ENCODE results near the gene KRTAP10-5. TPM values are rescaled to one million over a fixed set of nuclear protein-coding genes. Genes with fewer than 3 reads are reported as not detected.
"Not testable (repeated sequence)": the region's sequence is repeated elsewhere in the genome, so short reads cannot be mapped to it uniquely, and the experiment has no call there.

The KRTAP10-5 gene
- total RNA-seq, 1 donor from 2014 or later = not detected

DNA sequence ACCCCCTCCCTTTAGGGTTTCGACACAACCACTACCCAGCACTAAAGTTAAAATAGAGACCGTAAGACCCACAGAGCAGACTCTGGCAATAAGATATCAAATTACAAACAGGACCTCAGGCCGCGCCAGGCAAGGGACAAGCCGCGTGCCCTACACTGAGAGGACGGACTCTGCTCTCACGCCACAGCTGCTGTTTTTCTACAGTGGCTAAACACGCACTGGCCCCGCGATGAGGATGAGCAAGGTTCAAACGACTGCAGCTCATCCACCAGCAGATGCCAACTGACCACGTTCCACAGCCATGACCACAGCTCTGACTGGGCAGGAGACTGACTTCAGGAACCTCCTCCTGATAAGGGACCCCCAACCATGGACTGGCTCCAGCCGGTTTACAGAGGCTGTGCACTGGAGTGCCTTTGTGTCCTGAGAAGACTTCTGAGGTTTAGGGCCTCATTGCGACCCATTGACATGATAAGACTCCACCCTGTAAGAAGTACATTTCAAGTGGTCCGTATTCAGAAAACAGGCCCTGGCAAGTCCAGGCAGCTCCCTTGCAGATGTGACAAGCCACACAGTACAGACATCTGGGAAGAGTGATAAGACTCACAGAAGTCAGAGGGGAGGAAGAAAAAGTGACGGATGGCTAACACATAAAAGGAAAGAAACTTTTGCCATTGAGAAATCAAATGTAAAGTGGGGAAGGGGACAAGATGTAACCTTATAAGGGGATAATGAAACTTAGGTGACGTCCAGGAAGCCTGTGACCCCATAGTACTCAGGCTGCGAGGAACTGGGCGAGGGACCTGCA is 13.4 kb upstream of the KRTAP10-5 start:
- TF ChIP-seq, protein P1, sequence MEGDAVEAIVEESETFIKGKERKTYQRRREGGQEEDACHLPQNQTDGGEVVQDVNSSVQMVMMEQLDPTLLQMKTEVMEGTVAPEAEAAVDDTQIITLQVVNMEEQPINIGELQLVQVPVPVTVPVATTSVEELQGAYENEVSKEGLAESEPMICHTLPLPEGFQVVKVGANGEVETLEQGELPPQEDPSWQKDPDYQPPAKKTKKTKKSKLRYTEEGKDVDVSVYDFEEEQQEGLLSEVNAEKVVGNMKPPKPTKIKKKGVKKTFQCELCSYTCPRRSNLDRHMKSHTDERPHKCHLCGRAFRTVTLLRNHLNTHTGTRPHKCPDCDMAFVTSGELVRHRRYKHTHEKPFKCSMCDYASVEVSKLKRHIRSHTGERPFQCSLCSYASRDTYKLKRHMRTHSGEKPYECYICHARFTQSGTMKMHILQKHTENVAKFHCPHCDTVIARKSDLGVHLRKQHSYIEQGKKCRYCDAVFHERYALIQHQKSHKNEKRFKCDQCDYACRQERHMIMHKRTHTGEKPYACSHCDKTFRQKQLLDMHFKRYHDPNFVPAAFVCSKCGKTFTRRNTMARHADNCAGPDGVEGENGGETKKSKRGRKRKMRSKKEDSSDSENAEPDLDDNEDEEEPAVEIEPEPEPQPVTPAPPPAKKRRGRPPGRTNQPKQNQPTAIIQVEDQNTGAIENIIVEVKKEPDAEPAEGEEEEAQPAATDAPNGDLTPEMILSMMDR (IDR thresholded peaks at IDR 0.05) = no peak
- no peaks in the 10 kb centered on the region for H3K9me3 ChIP-seq
- no peak overlapping the region for H3K4me3 ChIP-seq
- H3K27ac ChIP-seq = no peak overlapping the region
- H3K4me1 ChIP-seq = no peaks in the 10 kb centered on the region
- no peak for DNase-seq (ENCODE audit: low spot score in 2 of 2)
- no peaks in the 10 kb centered on the region for H3K36me3 ChIP-seq
- no peaks in the 10 kb centered on the region for H3K27me3 ChIP-seq
- intact Hi-C loops (cut with DNase I) = no loop called here

DNA sequence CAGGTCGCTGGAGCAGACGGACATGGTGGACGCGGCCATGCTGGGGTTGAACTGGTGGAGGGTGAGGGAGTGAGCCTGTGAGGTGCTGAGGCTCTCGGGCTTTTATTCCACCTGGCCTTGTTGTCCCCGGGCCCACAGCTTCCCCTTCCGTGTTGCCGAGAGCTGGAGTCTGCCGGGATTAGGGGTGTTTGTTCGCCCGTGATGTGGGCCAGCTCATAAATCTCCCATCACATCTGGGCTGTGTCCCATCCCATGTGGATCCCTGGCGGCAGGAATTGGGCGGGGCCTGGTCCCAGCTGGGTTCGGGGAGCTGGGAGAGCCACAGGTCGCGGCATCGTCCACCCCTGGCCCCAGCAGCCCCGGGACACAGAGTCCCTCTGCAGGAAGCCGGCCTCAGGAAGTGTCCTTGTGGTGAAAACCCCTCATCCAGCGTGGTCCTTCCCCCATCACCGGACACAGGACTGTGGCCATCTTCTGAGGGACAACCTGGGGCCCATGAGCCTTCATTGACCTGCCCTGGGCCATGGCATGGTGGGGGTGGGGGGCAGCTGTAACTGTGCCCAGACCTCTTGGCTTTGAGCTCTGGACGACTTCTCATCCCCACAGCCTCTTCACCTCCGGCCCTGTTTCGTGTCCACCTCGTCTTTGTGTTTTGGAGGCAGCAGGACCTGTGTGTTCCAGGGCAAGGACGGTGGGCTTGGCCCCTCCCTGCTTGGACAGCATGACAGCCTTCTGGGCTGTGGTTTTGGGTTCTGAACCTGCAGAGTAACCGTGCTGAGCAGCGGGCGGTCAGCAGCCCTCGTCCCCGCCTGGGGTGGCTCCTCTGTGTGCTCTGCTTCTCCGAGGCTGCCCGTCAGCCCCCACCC is 12.3 kb upstream of the KRTAP10-5 start, which contains the start of gene KRTAP10-6:
Gene KRTAP10-6, minus strand, starts transcription at position 60 of the 866 bp plus-strand sequence. Its CDS starts 21 bp downstream, at position 39.
- intact Hi-C loops (cut with DNase I) = no loop called here
- Histone ChIP-seq H3K27ac (no peak within 1 kb of the TSS), H3K4me3 (no peak within 1 kb of the TSS), H3K36me3 (no peaks in the 10 kb centered on the region), H3K9me3 (no peaks in the 10 kb centered on the region), H3K4me1 (no peaks in the 10 kb centered on the region), H3K27me3 (no peaks in the 10 kb centered on the region)
- DNase-seq (ENCODE audit: low spot score in 2 of 2) = no peak
- TF ChIP-seq, protein P1 (IDR thresholded peaks at IDR 0.05) = no peak

DNA sequence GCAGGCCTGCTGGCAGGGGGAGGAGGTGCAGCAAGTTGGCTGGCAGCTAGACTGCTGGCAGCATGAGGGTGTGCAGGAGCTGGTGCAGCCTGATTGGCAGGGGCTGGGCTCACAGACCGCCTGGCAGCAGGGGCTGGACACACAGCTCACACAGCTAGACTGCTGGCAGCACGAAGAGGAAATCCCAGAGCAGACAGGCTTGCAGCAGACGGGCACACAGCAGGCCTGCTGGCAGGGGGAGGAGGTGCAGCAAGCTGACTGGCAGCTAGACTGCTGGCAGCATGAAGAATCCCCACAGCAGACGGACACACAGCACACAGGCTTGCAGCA is 11.4 kb upstream of the KRTAP10-5 start:
- H3K36me3 ChIP-seq; H3K27me3 ChIP-seq; H3K27ac ChIP-seq; H3K4me3 ChIP-seq; H3K9me3 ChIP-seq; DNase-seq (ENCODE audit: low spot score in 2 of 2); H3K4me1 ChIP-seq; intact Hi-C loops (cut with DNase I): not testable (repeated sequence)

DNA sequence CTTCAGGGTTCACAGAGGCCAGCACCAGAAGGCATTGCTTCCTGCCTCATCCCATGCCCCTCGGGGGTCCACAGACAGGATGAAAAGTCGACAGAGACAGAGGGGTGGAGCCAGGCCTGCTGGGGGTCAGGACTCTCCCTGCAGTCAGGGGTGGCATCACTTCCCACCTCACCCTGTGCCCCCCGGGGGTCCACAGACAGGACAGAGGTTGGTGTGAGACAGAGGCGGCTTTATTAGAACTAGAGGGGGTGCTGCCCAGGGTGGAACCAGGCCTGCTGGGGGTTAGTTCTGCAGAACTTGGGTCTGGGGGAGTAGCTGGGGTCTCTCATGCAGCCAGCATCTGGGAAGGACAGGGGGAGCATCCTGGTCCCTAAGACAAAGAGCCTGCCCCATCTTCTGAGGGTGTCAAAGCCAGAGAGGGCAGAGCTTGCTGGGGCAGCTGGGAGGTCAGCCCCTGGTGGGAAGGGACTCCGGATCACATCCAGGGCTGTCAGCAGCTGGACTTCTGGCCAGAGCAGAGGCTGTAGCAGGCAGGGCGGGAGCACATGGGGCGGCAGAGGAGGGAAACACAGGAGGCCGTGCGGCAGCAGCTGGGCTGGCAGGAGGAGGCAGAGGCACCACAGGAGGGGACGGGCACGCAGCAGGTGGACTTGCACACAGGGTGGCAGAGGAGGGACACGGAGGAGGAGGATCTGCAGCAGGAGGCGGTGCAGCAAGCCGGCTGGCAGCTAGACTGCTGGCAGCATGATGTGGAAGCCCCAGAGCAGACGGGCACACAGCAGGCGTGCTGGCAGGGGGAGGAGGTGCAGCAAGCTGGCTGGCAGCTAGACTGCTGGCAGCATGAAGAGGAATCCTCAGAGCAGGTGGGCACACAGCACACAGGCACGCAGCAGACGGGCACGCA is 10.7 kb upstream of the KRTAP10-5 start:
- H3K27ac ChIP-seq; H3K27me3 ChIP-seq; intact Hi-C loops (cut with DNase I); H3K4me1 ChIP-seq; H3K36me3 ChIP-seq; H3K4me3 ChIP-seq; H3K9me3 ChIP-seq; DNase-seq (ENCODE audit: low spot score in 2 of 2): not testable (repeated sequence)

GRCh38 chr21:44590311-44590721 is 9.9 kb upstream of the KRTAP10-5 start:
- DNase-seq (ENCODE audit: low spot score in 2 of 2) = no peak

More at GRCh38 chr21:44590311-44590721, 9.9 kb upstream of the KRTAP10-5 start:
- Histone ChIP-seq H3K4me3 (no peak overlapping the region), H3K4me1 (no peaks in the 10 kb centered on the region), H3K27me3 (no peaks in the 10 kb centered on the region), H3K36me3 (no peaks in the 10 kb centered on the region), H3K9me3 (no peaks in the 10 kb centered on the region), H3K27ac (no peak overlapping the region)
- TF ChIP-seq, protein P1 (IDR thresholded peaks at IDR 0.05) = no peak
- intact Hi-C loops (cut with DNase I) = no loop called here
